ENCODE measurements around the gene KLHDC4. TPM values are rescaled to one million over a fixed set of nuclear protein-coding genes. Genes with fewer than 3 reads are reported as not detected.

KLHDC4 gene
- total and polyA plus RNA-seq, 2 donors (not counting 1 experiment from before 2014, with no cell fraction given), result 51.3 to 90.8 TPM

DNA sequence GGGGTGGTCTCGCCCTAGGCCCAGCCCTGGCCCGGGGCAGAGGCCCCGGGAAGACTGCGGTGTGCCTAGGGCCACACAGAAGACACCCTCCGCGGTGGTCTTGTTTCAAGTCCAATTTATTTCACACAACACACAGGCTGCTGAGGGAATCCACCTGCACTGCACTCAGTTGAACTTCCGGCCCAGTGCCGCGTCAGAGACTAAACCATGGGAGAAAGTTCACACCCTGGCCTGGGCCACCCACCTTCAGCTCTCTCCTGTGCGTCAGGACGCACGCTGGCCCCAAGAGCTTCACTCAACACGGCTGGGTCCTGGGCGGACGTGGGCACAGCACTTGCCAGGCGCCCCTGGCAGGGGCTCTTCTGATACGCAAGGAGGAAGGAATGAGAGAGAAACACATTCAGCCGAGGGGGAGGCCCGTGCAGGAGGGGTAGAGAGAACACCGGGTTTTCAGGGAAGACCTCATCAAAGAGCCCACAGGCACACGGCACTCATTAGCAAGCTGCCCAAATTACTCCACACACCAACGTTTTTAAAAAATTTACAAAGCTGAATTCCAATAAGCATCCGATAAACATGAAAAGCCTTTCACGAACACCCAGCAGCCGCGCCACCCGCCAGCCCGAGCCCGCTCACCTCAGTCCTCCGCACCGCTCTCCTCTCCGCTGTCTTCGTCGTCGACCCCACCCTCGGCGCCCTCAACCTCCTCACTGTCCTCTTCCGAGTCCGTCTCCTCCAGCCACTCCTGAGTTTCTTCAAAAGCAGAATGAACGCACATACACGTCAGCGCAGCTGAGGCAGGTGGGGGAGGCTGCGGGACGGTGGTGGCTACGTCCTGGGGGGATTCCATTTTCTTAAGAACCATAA lies 57.8 kb downstream of the KLHDC4 start:
- H4K20me1 ChIP-seq (ENCODE audit: control insufficient read depth, insufficient read depth, low read length, poor library complexity, severe bottlenecking), result peaks cover 6% of the 10 kb centered on the region
- ChIA-PET CTCF (no interaction called here), POLR2A (no interaction called here)
- H3K4me1 ChIP-seq (ENCODE audit: control insufficient read depth in 2 of 2, insufficient read depth in 2 of 2, low read length in 2 of 2), result peaks cover 11 to 12% of the 10 kb centered on the region in 2 donors
- H3K27ac ChIP-seq (ENCODE audit: low read length in 2 of 2), result no peak overlapping the region
- no peak overlapping the region for H3K4me3 Mint-ChIP-seq
- H3K36me3 ChIP-seq (replicated peaks in 1 of 2; ENCODE audit: control extremely low read depth in 1 of 2, control insufficient read depth in 1 of 2, extremely low read depth in 1 of 2, insufficient read depth in 2 of 2, low read length in 1 of 2), result peaks cover 0 to 70% of the 10 kb centered on the region in 2 experiments
- H3K9me3 ChIP-seq (ENCODE audit: control extremely low read depth in 1 of 3, control insufficient read depth in 2 of 3, insufficient read depth in 1 of 3, low read length in 2 of 3), result no peaks in the 10 kb centered on the region
- H3K4me2 ChIP-seq (replicated peaks; ENCODE audit: low read depth, low read length, poor library complexity, severe bottlenecking), result no peak overlapping the region
- intact Hi-C loops (cut with micrococcal nuclease), result no loop called here
- peaks cover 11% of the 10 kb centered on the region for H3K4me1 Mint-ChIP-seq
- no peaks in the 10 kb centered on the region for H3K9me3 Mint-ChIP-seq (ENCODE audit: insufficient read depth)
- H3K27me3 ChIP-seq (replicated peaks in 1 of 4; ENCODE audit: control extremely low read depth in 1 of 4, control insufficient read depth in 3 of 4, insufficient read depth in 4 of 4, low read length in 3 of 4), result no peaks in the 10 kb centered on the region
- no peaks in the 10 kb centered on the region for H3K79me2 ChIP-seq (ENCODE audit: control insufficient read depth, insufficient read depth, low read length)
- H3K27me3 Mint-ChIP-seq, result no peaks in the 10 kb centered on the region
- no peak overlapping the region for H3K27ac Mint-ChIP-seq
- H3K9ac ChIP-seq (ENCODE audit: low read length), result no peak overlapping the region
- TF ChIP-seq EZH2 (IDR thresholded peaks at IDR 0.05; ENCODE audit: borderline replicate concordance, insufficient read depth, low read depth, low read length, poor library complexity, severe bottlenecking), result no peak
- WGBS (ENCODE audit: insufficient coverage), result 97% methylated on average over 38 of the region's 45 CpGs
- ATAC-seq (ENCODE audit: low read depth) (no peak), DNase-seq (no peak)
- H3K4me3 ChIP-seq (ENCODE audit: control extremely low read depth in 1 of 5, extremely low read depth in 1 of 5, insufficient read depth in 1 of 5, low read depth in 2 of 5, low read length in 4 of 5), result no peak overlapping the region
- H2AFZ ChIP-seq (ENCODE audit: insufficient read depth, low read depth, low read length, poor library complexity, severe bottlenecking), result no peak overlapping the region

DNA sequence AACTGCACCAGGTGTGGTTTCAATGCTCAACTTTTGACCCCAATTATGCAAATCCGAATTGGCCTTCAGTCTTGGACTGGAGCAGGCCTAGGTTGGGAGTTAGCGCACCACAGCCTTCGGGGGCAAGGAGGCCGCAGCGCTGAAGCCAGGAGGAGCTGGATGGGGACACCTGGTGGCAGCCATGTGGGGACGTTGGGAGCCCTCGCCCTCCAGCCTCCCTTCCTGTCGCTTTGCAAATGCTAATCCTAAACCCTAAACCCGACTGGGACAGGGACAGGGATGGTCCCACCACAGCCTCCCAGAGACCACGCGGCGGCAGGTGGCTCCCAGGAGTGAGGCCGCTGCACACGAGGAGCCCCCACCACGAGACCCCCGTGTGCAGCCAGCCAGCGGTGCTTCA lies 58.7 kb downstream of the KLHDC4 start:
- Histone ChIP-seq H3K9ac (ENCODE audit: low read length) (no peak overlapping the region), H3K4me2 (replicated peaks; ENCODE audit: low read depth, low read length, poor library complexity, severe bottlenecking) (no peak overlapping the region), H3K36me3 (replicated peaks in 1 of 2; ENCODE audit: control extremely low read depth in 1 of 2, control insufficient read depth in 1 of 2, extremely low read depth in 1 of 2, insufficient read depth in 2 of 2, low read length in 1 of 2) (peaks cover 0 to 63% of the 10 kb centered on the region in 2 experiments), H4K20me1 (ENCODE audit: control insufficient read depth, insufficient read depth, low read length, poor library complexity, severe bottlenecking) (peaks cover 6% of the 10 kb centered on the region), H3K4me1 (ENCODE audit: control insufficient read depth in 2 of 2, insufficient read depth in 2 of 2, low read length in 2 of 2) (peaks cover 19 to 20% of the 10 kb centered on the region in 2 donors), H3K27ac (ENCODE audit: low read length in 2 of 2) (no peak overlapping the region), H3K9me3 (ENCODE audit: control extremely low read depth in 1 of 3, control insufficient read depth in 2 of 3, insufficient read depth in 1 of 3, low read length in 2 of 3) (no peaks in the 10 kb centered on the region), H3K4me3 (ENCODE audit: control extremely low read depth in 1 of 5, extremely low read depth in 1 of 5, insufficient read depth in 1 of 5, low read depth in 2 of 5, low read length in 4 of 5) (no peak overlapping the region), H3K27me3 (replicated peaks in 1 of 4; ENCODE audit: control extremely low read depth in 1 of 4, control insufficient read depth in 3 of 4, insufficient read depth in 4 of 4, low read length in 3 of 4) (no peaks in the 10 kb centered on the region), H3K79me2 (ENCODE audit: control insufficient read depth, insufficient read depth, low read length) (no peaks in the 10 kb centered on the region), H2AFZ (ENCODE audit: insufficient read depth, low read depth, low read length, poor library complexity, severe bottlenecking) (no peak overlapping the region)
- ATAC-seq (ENCODE audit: low read depth) (no peak), DNase-seq (no peak)
- Mint-ChIP-seq H3K4me3 (no peak overlapping the region), H3K27ac (no peak overlapping the region), H3K4me1 (peaks cover 19% of the 10 kb centered on the region), H3K9me3 (ENCODE audit: insufficient read depth) (no peaks in the 10 kb centered on the region), H3K27me3 (no peaks in the 10 kb centered on the region)
- CTCF ChIA-PET, result interaction anchor here (1.7 kb wide), 1 partner anchor 71 kb away, joined by 4 read pairs; no protein-coding TSS in a partner anchor
- intact Hi-C loops (cut with micrococcal nuclease), result no loop called here
- 96% methylated on average over 17 of the region's 17 CpGs for WGBS (ENCODE audit: insufficient coverage)
- no peak for TF ChIP-seq EZH2 (IDR thresholded peaks at IDR 0.05; ENCODE audit: borderline replicate concordance, insufficient read depth, low read depth, low read length, poor library complexity, severe bottlenecking)
- TF ChIP-seq, protein P1, sequence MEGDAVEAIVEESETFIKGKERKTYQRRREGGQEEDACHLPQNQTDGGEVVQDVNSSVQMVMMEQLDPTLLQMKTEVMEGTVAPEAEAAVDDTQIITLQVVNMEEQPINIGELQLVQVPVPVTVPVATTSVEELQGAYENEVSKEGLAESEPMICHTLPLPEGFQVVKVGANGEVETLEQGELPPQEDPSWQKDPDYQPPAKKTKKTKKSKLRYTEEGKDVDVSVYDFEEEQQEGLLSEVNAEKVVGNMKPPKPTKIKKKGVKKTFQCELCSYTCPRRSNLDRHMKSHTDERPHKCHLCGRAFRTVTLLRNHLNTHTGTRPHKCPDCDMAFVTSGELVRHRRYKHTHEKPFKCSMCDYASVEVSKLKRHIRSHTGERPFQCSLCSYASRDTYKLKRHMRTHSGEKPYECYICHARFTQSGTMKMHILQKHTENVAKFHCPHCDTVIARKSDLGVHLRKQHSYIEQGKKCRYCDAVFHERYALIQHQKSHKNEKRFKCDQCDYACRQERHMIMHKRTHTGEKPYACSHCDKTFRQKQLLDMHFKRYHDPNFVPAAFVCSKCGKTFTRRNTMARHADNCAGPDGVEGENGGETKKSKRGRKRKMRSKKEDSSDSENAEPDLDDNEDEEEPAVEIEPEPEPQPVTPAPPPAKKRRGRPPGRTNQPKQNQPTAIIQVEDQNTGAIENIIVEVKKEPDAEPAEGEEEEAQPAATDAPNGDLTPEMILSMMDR (IDR thresholded peaks at IDR 0.05), result no peak
- POLR2A ChIA-PET, result no interaction called here

Measured in B cell (primary cell).